Ovary (tissue), 10 donors: Measurements from ENCODE around the gene CCDC106. TPM values are rescaled to one million over a fixed set of nuclear protein-coding genes. Genes with fewer than 3 reads are reported as not detected.

Source experiments
- DNase-seq, 5 donors: peaks; one replicate each; pipeline ENCODE4 v3.0.0-alpha.2; 2019 to 2020
- H3K27ac ChIP-seq, 2 donors: fragments of 200-600 bp; one replicate each; pipeline versions ENCODE4 v1.5.1 to v1.8.0; 2019 to 2022
- H3K27me3 ChIP-seq: fragments of 200-600 bp; one replicate; pipeline ENCODE4 v1.8.0; 2022
- H3K36me3 ChIP-seq: fragments of 200-600 bp; sonication (generic); one replicate; pipeline ENCODE4 v1.5.1; 2019
- H3K4me1 ChIP-seq: one replicate; pipeline ENCODE4 v1.8.1; 2013; ENCODE audit warnings: mild to moderate bottlenecking, moderate library complexity; ENCODE audit not compliant: insufficient read depth
- H3K4me3 ChIP-seq: fragments of 200-600 bp; sonication (generic); one replicate; pipeline ENCODE4 v1.5.1; 2017
- H3K9me3 ChIP-seq, 2 donors: fragments of 200-600 bp in 1 of 2; sonication (generic) in 1 of 2; one replicate each; pipeline versions ENCODE4 v1.5.1 to v1.8.1; 2013 to 2019; ENCODE audit warnings: mild to moderate bottlenecking in 1 of 2, moderate library complexity in 1 of 2
- CTCF ChIP-seq, 3 donors: fragments of 450-650 bp in 2 of 3; fragments of 200-600 bp in 1 of 3; IDR thresholded peaks; one replicate each; pipeline versions ENCODE4 v1.5.1 to v1.8.0; 2016 to 2022; ENCODE audit warnings: antibody characterized with exemption in 3 of 3, mild to moderate bottlenecking in 1 of 3
- EP300 ChIP-seq: sonication (generic); formaldehyde crosslinking; IDR thresholded peaks from one replicate; pipeline ENCODE4 v1.6.1; 2017; ENCODE audit warnings: antibody characterized with exemption
- POLR2A ChIP-seq: fragments of 450-650 bp; IDR thresholded peaks from one replicate; pipeline ENCODE4 v1.6.1; 2017; ENCODE audit warnings: antibody characterized with exemption, mild to moderate bottlenecking, moderate library complexity
- WGBS, 3 donors: extraction: QIAGEN DNeasy Blood & Tissue Kit in 1 of 3; methylation state at CpG; one replicate each; pipeline versions ENCODE4 v1.1.5 to v1.1.7; 2013 to 2017; 5-methylcytosine and 5-hydroxymethylcytosine counted together
- intact Hi-C, 4 donors: fragments of 100-400 bp; cut with DNase I; formaldehyde crosslinking; loops; one replicate each; pipeline versions ENCODE4 v1.11.0 to v1.15.1; 2022 to 2023
- long read RNA-seq, 3 donors: library from polyadenylated mRNA in 2 of 3; unstranded in 2 of 3; transcript quantifications; one replicate each; pipeline ENCODE4 v2.0.0 and lab custom pipeline, GENCODE V29; 2021 to 2026
- polyA plus RNA-seq, 2 donors: library from polyadenylated mRNA; stranded (reverse); fragments of 200-250 nt in 1 of 2; fragments of 350-450 nt in 1 of 2; fragmentation: Illumina TruSeq in 1 of 2; extraction: RNeasy Lipid Tissue Mini Kit (QIAGEN cat#74804) in 1 of 2; gene quantifications; one replicate each; pipeline ENCODE4 v1.2.3, GENCODE V29; 2013 to 2014
- total RNA-seq, 7 donors: library from RNA; depleted of rRNA in 2 of 7; stranded (reverse); fragments of >200 nt in 2 of 7; fragmentation: NEBNext Ultra II Directional in 3 of 7; extraction: Animal tissue kit (Norgen Biotek cat#: 25700) in 3 of 7; gene quantifications; one replicate each; pipeline versions ENCODE4 v1.1.0 to v1.2.4, GENCODE V29; 2016 to 2023
- donor health status: DM: no; HTN: no; CAD: no; lungs with moderate emphysema.
- donor health status: DM: no; HTN: no; CAD: no.
- donor health status: Bipolar disorder and iron deficiency.
- donor health status: DM: yes; HTN: yes; CAD: no.
- donor health status: DM: no; HTN: no; CAD: no.
- donor health status: DM: yes; HTN: yes; CAD: no.

CCDC106 gene
- total RNA-seq (10 to 100 TPM; 10.6 to 20.2 (median 14.7) TPM), polyA plus RNA-seq (10 to 100 TPM in 1 of 2 donors, 1 to 10 TPM in 1; 3.1 to 13.5 TPM)
- long read RNA-seq, donor 1, transcript CCDC106-201 (6 exons, 1,546 nt), result minor isoform, 9 of 38 reads
- long read RNA-seq, donor 1, transcript CCDC106-207 (6 exons, 1,592 nt), result minor isoform, 6 of 38 reads
- long read RNA-seq, donor 1, transcript CCDC106-202 (5 exons, 2,162 nt), result major isoform, 15 of 38 reads
- long read RNA-seq, donor 1, partial matches to known transcripts, result 1 of 38 reads
- long read RNA-seq, donor 1, other reads (novel, unspliced or antisense), result 4 of 38 reads
- long read RNA-seq, donor 2, partial matches to known transcripts, result 0 of 6 reads
- long read RNA-seq, donor 2, other reads (novel, unspliced or antisense), result 0 of 6 reads
- long read RNA-seq, donor 3, transcript CCDC106-201 (6 exons, 1,546 nt), result minor isoform, 7 of 36 reads
- long read RNA-seq, donor 3, transcript CCDC106-202 (5 exons, 2,162 nt), result major isoform, 20 of 36 reads
- long read RNA-seq, donor 3, partial matches to known transcripts, result 1 of 36 reads
- long read RNA-seq, donor 3, other reads (novel, unspliced or antisense), result 5 of 36 reads

DNA sequence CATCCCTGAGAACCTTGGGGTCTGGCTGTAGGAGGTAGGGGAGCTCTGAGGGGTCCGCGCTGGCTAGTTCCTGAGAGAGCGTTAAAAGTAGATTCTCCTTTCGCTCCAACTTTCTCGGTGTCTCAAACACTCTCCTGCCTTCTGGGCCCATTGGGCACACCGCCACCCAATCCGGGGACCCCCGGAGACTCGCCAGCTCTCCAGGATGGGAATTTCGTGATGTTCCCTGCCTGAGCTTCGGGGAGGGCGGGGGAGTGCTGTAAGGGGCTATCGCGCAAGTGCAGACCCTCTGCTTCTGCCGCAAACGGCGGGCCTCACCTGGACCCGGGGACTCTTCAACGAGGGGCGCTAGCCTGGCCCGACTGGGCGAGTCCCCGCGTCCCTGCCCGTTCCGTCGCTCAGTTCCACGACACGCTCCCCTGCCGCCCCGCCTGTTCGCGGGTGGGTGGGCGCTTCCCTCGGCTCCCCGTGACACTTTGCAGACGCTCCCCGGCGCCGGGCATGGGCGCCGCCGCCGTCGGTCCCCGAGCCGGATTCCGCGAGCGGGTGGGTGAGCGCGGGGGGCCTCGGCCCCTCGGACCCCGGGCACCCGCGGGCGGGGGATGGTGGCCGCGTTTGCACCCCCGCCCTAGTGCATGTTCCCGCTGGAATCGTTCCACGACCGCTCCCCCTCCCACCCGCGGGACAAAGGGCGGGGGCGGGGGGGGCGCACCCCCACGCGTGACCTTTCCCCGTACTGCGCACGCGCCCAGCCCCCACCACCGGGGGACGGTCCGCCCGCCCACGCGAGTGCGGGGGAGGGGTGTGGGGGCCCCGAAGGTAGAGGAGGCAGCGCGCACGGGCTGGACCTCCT is at the start of gene CCDC106:
TSS of gene CCDC106 (plus strand) at position 481 of the 853 bp plus-strand sequence. CDS start 835 bp downstream, outside the sequence.
- H3K4me1 ChIP-seq, result peaks cover 11% of the 10 kb centered on the region
- peak; percentile 80 to 87 (median 83) for DNase-seq
- WGBS, 3 donors, result 0 to 1% (median 1%) methylated on average over 54 to 87 of the region's 87 CpGs

DNA sequence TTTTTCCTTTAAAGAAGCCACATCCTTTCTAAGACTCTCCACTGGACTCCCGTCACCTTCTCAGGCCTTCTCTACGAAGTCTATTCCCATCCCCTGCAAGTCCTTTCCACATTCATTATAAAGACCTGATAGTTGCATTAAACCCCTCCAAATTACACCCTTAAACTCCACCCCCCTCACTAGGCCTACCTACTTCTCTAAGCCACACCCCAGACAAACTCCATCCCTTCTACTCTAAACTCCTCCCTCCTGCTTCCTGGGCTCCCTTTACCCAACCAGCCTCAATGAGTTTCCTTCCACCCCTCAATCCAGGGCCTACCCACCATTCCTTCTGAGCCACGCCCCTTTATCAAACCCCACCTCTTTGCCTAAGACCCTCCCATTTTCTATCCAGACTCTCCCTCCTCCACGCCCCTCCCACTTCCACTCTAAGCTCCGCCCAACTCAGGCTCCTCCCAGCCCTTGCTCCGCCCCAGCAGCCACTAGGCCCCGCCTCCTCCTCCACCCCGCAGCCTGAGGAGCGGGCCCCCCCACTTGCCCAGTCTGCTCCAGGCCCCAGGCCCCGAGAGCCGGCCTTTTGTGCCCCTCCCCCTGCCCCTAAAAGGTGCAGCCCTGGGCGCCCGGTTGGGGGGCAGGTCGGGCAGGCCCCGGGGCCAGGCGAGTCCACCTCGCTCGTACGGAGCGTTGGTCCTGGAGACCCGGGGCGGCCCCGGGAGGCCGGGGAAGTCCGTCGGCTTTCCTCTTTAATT is 49.1 kb upstream of the CCDC106 start:
- 5 to 6% (median 6%) methylated on average over 25 to 26 of the region's 26 CpGs for WGBS, 3 donors
- H3K9me3 ChIP-seq, result no peaks in the 10 kb centered on the region
- no peaks in the 10 kb centered on the region for H3K27me3 ChIP-seq
- peak overlapping the region; percentile 90 to 99 for H3K27ac ChIP-seq
- peak; percentile 93 to 98 (median 96) for DNase-seq
- H3K4me3 ChIP-seq, result peak overlapping the region; percentile 96
- H3K4me1 ChIP-seq, result no peaks in the 10 kb centered on the region
- intact Hi-C loops, result no loop called here
- no peaks in the 10 kb centered on the region for H3K36me3 ChIP-seq
- TF ChIP-seq POLR2A (peak; percentile 25), EP300 (no peak), CTCF (IDR thresholded peaks at IDR 0.05) (peak in 1 of 3 donors; percentile 7)

More for the DNA sequence above, at the start of gene CCDC106:
- Histone ChIP-seq H3K4me3 (peak within 1 kb of the TSS; percentile 63), H3K27ac (peak within 1 kb of the TSS; percentile 78 to 85), H3K36me3 (no peaks in the 10 kb centered on the region), H3K9me3 (no peaks in the 10 kb centered on the region), H3K27me3 (no peaks in the 10 kb centered on the region)
- intact Hi-C loops, result no loop called here
- TF ChIP-seq POLR2A (no peak), EP300 (no peak), CTCF (IDR thresholded peaks at IDR 0.05) (no peak)

- H3K27ac ChIP-seq, result peak within 1 kb of the TSS; percentile 90 to 99
- WGBS, 3 donors, result 0 to 1% (median 0%) methylated on average over 23 of the region's 23 CpGs
- H3K36me3 ChIP-seq, result no peaks in the 10 kb centered on the region
- peak; percentile 98 to 99 (median 99) for DNase-seq
- intact Hi-C loops, result no loop called here
- peaks cover 2% of the 10 kb centered on the region for H3K4me1 ChIP-seq
- no peaks in the 10 kb centered on the region for H3K27me3 ChIP-seq
- peak within 1 kb of the TSS; percentile 96 for H3K4me3 ChIP-seq
- no peaks in the 10 kb centered on the region for H3K9me3 ChIP-seq
- peak; percentile 46 for TF ChIP-seq EP300
- no peak for TF ChIP-seq CTCF (IDR thresholded peaks at IDR 0.05)
Observed at GRCh38 chr19:55599468-55599841, 48.6 kb upstream of the CCDC106 start, which contains the start of gene FIZ1. FIZ1 (minus strand) TSS chr19:55599517; CDS start chr19:55597865, 1,652 bp downstream.
